HG03108 (cell line): Measurements from ENCODE around the gene HOXA5.

Experiments used
- ATAC-seq: cut with Tn5 transposase; IDR thresholded peaks from one replicate; pipeline ENCODE4 v1.9.1; 2021; ENCODE audit warnings: moderate library complexity; ENCODE audit not compliant: unreplicated experiment

HOXA5 gene

DNA sequence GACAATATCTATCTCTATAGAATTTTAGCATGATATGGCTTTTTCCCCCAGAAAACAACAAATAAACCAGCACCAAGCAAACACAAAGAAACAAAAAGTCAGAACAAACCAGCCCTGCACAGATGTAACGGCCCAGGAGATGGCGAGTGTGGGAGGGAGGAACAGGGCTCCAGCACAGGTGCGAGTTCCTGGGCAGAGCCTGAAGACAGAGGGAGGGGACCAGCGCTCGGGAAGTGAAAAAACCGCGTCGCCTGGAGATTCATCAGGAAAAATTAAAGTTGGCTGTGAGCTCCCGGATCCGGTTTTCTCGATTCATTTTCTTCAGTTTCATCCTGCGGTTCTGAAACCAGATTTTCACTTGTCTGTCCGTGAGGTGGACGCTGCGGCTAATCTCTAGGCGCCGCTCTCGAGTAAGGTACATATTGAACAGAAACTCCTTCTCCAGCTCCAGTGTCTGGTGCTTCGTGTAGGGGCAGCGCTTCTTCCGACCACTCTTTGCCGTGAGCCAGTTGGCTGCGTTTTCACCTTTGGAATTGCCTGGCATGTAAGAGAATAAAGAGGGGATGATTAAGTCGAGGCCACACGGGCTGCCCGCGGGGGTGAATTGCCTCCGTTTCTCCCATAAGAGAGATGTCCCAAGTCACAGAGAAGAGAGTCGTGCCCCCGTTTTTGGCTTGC lies 28.3 kb upstream of the HOXA5 start:
- ATAC-seq = no peak

DNA sequence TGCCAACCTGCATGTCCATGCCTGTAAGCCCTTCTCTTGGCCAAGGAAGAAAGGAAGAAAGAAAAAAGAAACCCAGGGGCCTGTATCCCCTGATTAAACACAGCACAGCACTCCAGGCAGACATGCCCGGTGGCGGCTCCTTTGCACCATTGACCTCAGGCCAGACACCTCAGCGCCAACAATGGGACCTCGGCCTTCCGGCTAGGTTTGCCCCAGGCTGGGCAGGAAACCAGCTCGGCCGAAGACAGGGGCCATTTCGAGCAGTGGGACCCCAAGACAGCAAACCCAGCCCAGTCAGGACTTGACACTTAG lies 27.8 kb upstream of the HOXA5 start:
- no peak for ATAC-seq

DNA sequence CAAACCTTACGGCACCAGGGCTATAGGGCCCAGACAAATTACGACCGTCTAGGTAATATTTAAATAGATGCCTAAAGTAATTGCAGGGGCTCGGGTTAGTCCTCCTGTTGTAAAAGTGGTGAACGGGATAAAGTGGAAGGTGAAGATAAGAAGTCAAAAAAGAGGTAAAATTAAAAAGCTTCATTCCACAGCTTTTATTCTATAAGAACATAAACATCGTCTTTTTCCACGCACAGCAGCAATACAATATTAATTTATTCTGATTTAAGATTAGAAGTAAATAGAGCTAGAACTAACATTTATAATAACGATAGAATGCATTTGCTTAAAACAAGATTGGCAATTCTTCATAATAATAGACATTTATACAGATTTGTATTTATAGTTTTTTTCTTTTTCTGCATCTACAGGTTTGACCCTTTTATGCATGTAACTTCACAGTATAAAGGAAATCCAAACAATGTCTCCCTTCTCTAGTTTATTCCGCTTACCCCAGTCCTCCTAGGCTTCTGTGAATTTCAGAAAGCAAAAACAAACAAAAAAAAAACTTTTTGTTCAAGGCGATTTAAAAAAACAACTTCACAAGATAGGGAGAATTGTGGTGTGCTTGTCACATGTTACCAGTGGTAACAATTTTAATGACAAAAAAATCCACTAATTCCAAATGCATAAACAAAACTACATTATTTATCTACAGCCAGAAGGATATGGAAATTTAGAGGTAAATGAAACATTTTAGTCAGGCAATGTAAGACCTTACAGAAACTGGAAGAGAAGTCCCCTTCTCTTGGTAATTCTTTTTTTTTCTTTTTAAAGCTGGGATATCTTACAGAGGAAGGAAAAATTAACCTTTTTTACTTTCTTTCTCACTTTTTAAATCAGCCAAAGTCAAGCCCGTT lies 27.2 kb upstream of the HOXA5 start:
- ATAC-seq = no peak

DNA sequence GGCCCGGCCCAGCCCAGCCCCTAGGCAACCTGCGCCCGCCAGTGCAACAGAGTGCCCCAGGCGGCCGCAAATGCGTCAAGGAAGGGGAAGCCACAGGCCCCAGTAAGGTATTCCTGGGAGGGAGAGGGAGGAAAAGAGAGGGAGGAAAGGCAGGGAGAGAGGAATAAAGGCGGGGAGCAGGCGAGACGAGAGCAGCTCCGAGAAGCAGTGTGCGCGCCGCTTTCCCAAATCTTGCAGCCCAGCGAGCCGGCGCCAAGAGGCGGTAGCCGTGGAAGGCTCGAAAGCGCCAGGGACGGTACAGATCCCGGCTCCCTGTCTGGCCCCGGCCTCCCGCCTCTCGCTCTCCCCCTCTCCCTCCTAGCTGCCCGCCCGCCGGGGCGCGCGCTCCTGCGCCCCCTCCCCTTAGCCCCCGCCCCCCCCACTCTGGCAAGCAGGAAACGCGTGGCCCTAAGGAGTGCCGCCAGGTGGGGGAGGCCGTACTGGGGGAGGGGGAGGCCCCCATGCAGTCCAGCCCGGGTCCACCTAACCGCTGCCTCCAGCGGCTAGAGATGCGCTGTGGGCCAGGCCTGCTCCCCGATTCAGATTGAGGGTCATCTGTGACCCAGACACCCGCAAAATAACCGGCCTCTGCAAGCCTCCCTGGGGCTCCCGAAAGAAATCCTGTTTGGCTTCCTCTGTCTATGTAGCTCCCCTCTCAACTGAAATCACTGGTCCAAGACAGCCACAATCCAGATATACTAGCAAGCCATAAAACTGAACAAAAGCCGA lies 26.4 kb upstream of the HOXA5 start:
- ATAC-seq = no peak

DNA sequence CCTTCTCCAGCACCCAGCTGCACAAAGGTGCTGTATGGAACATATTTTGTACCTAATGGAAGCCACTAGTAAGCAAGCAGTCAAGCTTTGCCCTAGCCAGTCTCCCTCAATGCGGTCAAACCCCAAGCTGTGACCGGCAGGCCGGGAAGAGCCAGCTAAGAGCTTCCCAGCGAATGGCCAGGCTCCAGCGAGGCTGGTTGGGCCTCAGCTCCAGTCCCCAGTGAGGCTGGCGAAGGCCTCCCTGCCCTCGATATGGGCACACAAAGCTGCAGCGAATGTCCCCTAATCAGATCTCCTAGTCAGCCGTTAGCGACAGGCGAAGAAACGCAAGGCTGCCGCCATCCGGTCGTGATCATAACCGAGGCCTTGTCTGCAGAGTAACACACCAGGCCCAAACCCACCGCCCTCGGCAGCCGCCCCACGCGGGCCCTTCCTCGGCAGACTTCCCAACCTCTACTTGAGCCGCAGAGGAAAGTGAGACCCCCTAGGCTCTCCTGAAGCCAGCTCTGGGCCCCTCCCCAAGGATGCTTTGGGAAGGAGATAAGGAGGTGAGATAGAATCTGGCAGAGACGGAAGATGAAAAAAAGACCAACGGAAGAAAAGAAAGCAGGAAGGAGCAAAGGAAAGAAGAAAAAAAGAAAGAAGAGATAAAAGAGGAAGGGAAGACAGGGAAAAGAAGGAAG lies 24.9 kb upstream of the HOXA5 start:
- ATAC-seq = no peak

DNA sequence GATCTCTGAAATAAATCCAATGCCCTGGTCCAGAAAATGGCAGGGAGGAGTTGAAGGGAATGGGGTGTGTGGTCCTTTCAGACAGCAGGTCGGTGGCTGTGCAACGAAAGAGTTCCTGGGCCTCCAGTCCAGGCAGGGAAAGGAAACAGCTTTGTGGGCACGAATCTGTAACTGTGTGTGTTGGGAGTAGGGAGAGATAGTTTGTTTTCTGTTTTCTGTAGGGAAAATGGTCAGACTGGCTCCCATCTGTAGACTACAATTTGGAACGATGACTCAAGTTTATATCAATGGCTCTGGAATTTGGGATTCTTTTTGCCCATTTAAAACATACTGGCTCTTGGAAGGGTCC lies 24.4 kb upstream of the HOXA5 start:
- no peak for ATAC-seq

DNA sequence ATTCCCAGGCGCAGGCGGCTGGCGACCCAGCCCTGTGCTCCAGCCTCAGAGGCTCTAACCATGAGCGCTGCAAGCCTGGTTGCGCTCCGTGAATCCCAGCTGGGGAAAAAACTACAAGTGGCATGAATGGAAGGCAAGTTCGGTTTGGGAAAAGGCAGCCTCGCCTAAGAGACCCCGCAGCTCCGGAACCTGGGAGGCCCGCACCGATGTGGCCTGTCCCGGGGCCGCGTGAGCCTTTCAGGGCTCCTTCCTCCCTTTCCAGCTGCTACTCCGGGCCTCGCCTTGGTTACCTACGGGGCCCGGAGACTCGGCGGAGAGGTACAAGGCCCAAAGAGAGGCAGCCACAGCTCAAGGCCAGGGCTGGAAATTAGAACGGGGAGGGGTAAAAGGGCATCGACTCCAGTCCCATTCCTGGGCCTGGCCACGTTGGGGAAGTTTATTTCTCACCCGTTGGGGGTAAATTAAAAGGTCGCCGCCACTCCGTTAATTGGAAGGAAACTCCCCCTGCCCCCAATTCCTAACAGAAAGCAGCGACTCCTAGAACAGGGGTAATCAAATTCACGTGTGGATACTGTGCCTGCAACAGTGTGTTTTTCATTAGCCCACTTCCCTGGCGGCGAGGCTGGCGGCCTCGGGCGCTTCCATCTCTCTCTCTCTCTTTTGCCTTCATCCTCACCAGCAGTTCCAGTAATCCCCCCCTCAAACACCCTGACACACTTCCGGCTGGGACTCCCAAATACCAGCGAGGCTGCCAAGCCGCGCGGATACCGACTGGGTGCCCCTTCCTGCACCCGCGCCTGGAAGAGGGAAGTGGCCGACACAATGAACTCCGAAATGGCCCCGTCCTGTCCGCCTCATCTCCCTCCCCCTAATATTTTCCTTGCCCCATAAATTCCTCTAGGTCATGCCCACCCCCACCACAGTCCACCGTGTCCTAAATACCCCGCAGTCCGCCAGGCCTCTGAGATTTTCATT lies 23.3 kb upstream of the HOXA5 start:
- no peak for ATAC-seq

DNA sequence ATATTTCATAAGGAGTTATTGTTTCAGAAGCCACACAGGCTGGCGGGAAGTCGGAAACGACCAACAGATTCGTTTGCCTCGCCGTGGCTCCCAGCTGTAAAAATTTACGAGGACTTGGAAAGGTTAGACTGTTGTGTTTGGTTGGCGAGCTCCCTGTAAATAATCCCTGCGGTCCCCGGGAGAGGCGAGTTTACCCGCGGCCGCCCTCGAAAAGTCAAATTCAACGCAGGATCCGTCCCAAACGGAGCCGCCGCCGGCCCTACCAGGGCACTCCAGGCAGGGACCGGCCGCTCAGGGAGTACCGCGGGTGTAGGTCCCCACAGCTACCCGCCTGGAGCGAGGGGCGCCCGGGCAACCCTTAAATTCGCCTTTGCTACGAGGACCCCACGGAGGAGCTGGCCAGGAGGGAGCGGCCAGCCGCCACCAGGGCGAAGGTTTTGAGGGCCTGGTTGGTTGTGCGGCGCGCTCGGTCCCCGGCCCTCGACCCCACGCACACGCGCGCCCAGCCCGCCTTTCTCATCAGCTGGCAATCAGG lies 22.6 kb upstream of the HOXA5 start:
- no peak for ATAC-seq

DNA sequence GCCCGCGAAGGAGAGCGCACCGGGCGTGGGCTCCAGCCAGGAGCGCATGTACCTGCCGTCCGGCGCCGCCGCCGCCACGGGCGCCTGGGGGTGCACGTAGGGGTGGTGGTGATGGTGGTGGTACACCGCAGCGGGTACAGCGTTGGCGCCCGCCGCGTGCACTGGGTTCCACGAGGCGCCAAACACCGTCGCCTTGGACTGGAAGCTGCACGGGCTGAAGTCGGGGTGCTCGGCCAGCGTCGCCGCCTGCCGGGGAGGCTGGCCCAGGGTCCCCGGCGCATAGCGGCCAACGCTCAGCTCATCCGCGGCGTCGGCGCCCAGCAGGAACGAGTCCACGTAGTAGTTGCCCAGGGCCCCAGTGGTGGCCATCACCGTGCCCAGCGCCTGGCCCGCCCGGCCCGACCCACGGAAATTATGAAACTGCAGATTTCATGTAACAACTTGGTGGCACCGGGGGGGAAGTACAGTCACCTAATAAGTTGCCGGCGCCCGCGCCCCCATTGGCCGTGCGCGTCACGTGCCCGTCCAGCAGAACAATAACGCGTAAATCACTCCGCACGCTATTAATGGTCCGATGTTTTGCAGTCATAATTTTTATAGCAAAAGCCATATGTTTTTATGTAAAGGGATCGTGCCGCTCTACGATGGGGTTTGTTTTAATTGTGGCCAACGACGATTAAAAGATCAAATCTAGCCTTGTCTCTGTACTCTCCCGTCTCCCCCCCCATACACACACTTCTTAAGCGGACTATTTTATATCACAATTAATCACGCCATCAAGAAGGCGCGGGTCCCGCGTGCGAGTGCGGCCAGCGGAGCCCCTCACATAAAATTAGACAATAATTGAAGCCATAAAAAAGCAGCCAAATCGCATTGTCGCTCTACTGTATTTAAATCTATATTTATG lies 21.9 kb upstream of the HOXA5 start, which contains the start of gene HOXA9:
TSS of gene HOXA9 (minus strand) at position 449 of the 907 bp plus-strand sequence. CDS start at position 369, 80 bp downstream.
- no peak for ATAC-seq

DNA sequence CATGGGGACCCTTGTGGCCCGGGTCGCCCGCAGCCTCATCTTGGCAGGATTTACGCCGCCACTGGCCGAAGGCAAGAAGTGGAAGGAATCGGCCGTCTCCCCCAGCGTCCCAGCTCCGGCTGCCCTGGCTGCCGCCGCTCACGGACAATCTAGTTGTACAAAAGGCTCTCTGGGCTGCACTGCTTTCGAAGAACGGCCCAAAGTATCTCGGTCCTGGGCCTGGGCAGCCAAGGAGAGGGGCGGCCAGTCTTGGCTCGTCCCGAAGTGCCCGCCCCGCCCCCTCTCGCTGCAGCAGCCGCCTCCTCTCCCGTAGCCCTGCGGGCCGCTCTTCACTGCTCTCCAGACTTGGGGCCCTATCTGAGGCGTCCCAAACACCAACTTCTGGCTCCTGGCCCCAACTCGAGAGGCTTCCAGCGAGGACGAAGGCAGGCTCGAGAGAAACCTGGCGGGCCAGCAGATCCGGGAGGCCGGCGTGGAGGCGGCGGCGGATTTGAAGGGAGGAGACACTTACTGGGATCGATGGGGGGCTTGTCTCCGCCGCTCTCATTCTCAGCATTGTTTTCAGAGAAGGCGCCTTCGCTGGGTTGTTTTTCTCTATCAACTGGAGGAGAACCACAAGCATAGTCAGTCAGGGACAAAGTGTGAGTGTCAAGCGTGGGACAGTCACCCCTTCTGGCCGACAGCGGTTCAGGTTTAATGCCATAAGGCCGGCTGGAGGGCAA lies 21.0 kb upstream of the HOXA5 start:
- no peak for ATAC-seq

DNA sequence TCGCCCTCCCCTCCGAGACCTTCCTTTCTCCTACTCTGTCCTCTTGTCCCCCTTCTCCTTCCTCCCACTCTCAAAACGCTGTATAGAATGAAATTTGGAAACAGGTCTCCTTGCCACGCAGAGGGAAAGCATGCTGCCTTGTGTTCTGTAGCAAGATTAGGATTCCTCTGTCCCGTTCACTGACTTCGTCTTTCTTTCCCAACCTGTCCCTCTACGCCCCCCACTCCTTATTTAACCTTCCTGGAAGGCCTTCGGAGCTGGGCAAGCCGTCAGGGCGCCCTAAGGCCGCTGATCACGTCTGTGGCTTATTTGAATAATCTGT lies 20.5 kb upstream of the HOXA5 start:
- ATAC-seq = no peak

DNA sequence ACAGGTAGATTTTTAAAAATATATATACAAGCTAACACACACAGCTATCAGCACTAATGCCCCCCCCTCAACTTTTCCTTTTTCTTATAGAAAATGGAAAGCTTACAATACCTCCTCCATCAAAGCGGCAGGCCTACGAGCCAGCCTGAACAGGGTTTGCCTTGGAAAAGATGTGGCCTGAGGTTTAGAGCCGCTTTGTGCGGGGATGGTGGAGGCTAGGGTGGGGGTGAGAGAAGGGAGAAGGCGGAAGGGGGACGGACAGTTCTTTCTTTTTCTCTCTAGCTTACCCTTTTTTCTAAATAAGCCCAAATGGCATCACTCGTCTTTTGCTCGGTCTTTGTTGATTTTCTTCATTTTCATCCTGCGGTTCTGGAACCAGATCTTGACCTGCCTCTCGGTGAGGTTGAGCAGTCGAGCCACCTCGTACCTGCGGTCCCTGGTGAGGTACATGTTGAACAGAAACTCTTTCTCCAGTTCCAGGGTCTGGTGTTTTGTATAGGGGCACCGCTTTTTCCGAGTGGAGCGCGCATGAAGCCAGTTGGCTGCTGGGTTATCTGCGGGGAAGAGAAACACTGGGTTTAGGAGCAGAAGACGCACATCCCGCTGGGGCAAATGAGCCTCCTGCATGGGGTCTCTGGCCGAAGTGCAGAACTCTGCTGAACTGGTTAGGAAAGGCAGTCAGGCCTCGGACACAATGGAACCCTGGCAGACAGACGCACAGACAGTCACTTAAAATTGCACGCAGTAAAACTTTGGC lies 20.0 kb upstream of the HOXA5 start:
- no peak for ATAC-seq

DNA sequence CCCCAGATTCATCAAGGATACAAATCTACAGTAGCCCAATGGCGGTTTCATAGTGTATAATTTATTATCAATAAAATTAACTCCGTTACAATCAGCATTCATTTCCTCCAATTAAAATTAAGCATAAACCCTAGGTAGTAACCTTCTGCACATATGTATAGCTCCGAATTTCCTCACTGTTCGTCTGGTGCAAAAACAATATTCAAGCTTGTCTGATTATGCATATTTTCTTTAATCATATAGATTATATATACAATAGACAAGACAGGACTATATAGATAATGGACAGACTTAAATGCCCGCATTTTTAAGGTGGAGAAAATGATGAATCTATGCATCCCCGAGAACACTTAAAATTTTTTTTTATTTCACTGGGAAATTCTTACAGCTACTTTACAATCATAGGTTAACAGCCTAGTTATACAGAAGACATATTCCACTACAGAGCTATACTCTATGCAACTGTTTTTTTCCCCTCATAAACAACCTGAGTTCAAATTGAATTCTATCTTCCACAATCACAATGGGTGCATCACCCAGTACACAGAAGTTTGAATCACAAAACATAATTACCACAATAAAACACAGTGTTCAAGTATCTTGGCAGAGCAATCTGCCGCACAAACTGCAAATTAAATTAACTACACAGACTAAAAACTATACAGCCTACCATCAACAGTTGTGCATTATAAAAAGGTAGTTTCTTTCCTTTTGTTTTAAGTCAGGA lies 19.2 kb upstream of the HOXA5 start:
- no peak for ATAC-seq

DNA sequence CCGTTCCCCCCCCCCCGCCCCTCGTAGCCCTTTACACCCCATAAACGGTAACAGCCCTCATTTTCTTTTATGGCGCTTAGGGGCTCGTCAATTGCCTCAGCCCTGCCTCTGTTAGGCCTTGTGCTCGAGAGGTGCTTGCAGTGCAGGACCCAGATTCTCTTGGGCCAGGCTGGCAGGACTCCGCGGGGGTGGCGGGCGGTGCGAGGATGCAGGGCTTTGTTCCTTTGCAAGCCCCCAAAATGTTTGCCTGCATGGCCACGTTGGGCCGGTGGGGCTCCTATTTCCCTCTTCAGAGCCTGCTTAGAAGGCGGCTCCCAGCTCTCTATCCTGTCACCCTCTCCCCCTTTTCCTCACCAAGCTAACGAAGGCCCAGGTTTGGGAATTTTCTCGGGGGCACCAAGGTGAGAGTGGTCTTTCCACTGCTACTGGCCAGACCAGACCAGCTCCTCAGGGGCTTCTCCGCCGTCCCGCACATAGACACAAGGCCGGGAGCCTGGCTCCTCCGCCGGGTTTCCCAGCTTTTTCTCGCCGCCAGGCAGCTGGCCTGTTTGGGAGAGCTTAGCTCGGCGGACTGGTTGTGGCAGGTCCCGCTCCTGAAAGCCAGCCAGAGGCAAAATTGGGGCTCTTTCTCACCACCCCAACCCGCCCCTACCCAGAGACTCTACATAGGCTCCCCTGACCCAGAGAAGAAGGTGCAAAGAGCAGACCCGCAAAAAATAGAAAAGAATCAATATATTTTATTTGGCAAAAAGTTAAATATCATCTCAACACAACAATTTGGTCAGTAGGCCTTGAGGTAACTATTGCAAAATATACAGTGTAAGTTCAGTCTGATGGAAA lies 18.5 kb upstream of the HOXA5 start:
- no peak for ATAC-seq

DNA sequence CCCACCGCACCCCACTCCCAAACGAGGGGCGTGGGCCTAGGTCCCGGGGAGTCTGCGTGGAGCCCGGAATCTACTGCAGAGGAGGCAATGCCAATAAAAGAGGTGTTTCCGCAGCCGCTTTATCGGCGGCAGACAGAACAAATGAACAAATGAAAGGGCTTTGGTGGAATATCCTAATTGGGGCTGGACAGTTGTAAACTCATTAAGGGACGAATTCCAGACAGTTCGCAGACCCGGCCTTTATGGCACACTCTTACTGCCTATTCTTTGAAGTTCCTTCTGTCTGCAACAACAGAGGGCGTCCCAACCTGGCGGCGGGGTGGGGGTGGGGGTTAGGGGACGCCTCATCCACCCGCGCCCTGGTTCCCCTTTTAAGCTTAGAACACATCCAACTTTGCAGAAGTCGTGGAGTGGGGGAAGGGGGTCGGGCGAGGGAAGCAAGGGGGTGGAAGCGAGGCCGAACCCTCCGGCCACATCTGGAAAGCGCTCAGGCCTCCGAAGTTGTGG lies 17.8 kb upstream of the HOXA5 start:
- ATAC-seq = no peak
